CD14-positive monocyte (primary cell): Measurements from ENCODE around the gene PTPRO. TPM values are rescaled to one million over a fixed set of nuclear protein-coding genes. Genes with fewer than 3 reads are reported as not detected.

ENCODE experiments used
- DNase-seq, 3 donors: peaks; one replicate each; pipeline ENCODE4 v3.0.0-alpha.2; 2011 to 2022
- H2AFZ ChIP-seq: 2 replicates; pipeline ENCODE4 v1.6.0; 2012; ENCODE audit warnings: mild to moderate bottlenecking, low read depth, low read length, inconsistent platforms; ENCODE audit not compliant: insufficient read depth, poor library complexity, severe bottlenecking
- H3K27ac ChIP-seq, 2 donors: 1 replicate in 1 of 2; 2 replicates in 1 of 2; pipeline ENCODE4 v1.5.1; 2012 to 2013; ENCODE audit warnings: low read length in 2 of 2, control low read depth in 1 of 2, inconsistent platforms in 1 of 2, low read depth in 1 of 2, mild to moderate bottlenecking in 1 of 2
- H3K27me3 ChIP-seq, 2 donors: one replicate each; pipeline versions ENCODE4 v1.6.0 to v1.6.1; 2011 to 2013; ENCODE audit warnings: low read length in 2 of 2; ENCODE audit not compliant: control insufficient read depth in 2 of 2, insufficient read depth in 2 of 2
- H3K36me3 ChIP-seq, 2 donors: replicated peaks in 1 of 2; 1 replicate in 1 of 2; 2 replicates in 1 of 2; pipeline versions ENCODE4 v1.5.1 to v1.6.1; 2012 to 2013; ENCODE audit warnings: low read length in 2 of 2, control low read depth in 1 of 2, inconsistent platforms in 1 of 2, mild to moderate bottlenecking in 1 of 2; ENCODE audit not compliant: insufficient read depth in 2 of 2, control insufficient read depth in 1 of 2
- H3K4me1 ChIP-seq, 2 donors: 1 replicate in 1 of 2; 2 replicates in 1 of 2; pipeline versions ENCODE4 v1.5.1 to v1.6.1; 2012 to 2013; ENCODE audit warnings: low read length in 2 of 2, control low read depth in 1 of 2, inconsistent platforms in 1 of 2, mild to moderate bottlenecking in 1 of 2, moderate library complexity in 1 of 2; ENCODE audit not compliant: insufficient read depth in 2 of 2, control insufficient read depth in 1 of 2
- H3K4me2 ChIP-seq: replicated peaks from 2 replicates; pipeline ENCODE3; 2012; ENCODE audit warnings: low read length, moderate library complexity, mild to moderate bottlenecking; ENCODE audit not compliant: poor library complexity, severe bottlenecking; ENCODE audit errors: extremely low read depth
- H3K4me3 ChIP-seq, 3 experiments: fragments of 200-600 bp in 1 of 3; sonication (generic) in 1 of 3; replicated peaks in 1 of 3; 1 replicate in 2 of 3; 2 replicates in 1 of 3; pipeline ENCODE4 v1.5.1; 2011 to 2013; ENCODE audit warnings: low read length in 3 of 3, mild to moderate bottlenecking in 3 of 3, control low read depth in 2 of 3, low read depth in 2 of 3, inconsistent platforms in 1 of 3, moderate library complexity in 1 of 3
- H3K79me2 ChIP-seq: 2 replicates; pipeline ENCODE4 v1.6.0; 2012; ENCODE audit warnings: mild to moderate bottlenecking, control low read depth, inconsistent platforms, low read length, moderate library complexity; ENCODE audit not compliant: insufficient read depth
- H3K9ac ChIP-seq: 2 replicates; pipeline ENCODE4 v1.6.0; 2017; ENCODE audit warnings: low read length, mild to moderate bottlenecking; ENCODE audit not compliant: insufficient read depth, poor library complexity, severe bottlenecking
- H3K9me3 ChIP-seq, 2 donors: replicated peaks in 1 of 2; 1 replicate in 1 of 2; 2 replicates in 1 of 2; pipeline versions ENCODE4 v1.5.1 to v1.6.1; 2012 to 2013; ENCODE audit warnings: low read length in 2 of 2, control low read depth in 1 of 2; ENCODE audit not compliant: control insufficient read depth in 1 of 2, insufficient read depth in 1 of 2
- H4K20me1 ChIP-seq: 2 replicates; pipeline ENCODE4 v1.6.0; 2012; ENCODE audit warnings: mild to moderate bottlenecking, low read length, control low read depth, moderate library complexity; ENCODE audit not compliant: insufficient read depth
- H3K27ac Mint-ChIP-seq, 7 donors: one replicate each; pipeline ENCODE4 v1.8.0; 2020; ENCODE audit warnings: mild to moderate bottlenecking in 7 of 7, mixed read lengths in 7 of 7, moderate library complexity in 6 of 7, inconsistent platforms in 2 of 7
- H3K27me3 Mint-ChIP-seq, 3 donors: one replicate each; pipeline ENCODE4 v1.8.0; 2021 to 2022; ENCODE audit warnings: low read depth in 3 of 3, mild to moderate bottlenecking in 3 of 3, mixed read lengths in 3 of 3, moderate library complexity in 3 of 3, inconsistent platforms in 1 of 3
- H3K36me3 Mint-ChIP-seq, 2 donors: one replicate each; pipeline ENCODE4 v1.8.0; 2020; ENCODE audit warnings: mixed read lengths in 2 of 2, inconsistent platforms in 1 of 2, mild to moderate bottlenecking in 1 of 2
- H3K4me1 Mint-ChIP-seq: one replicate; pipeline ENCODE4 v1.8.0; 2020; ENCODE audit warnings: mild to moderate bottlenecking, mixed read lengths
- H3K4me3 Mint-ChIP-seq, 2 donors: one replicate each; pipeline ENCODE4 v1.8.0; 2020; ENCODE audit warnings: mild to moderate bottlenecking in 2 of 2, mixed read lengths in 2 of 2, moderate library complexity in 1 of 2
- H3K9me3 Mint-ChIP-seq, 7 donors: one replicate each; pipeline ENCODE4 v1.8.0; 2020 to 2022; ENCODE audit warnings: mixed read lengths in 7 of 7, mild to moderate bottlenecking in 6 of 7, moderate library complexity in 6 of 7, inconsistent platforms in 2 of 7
- WGBS: methylation state at CpG from one replicate; pipeline ENCODE4 v1.1.5; 2013; ENCODE audit warnings: missing lambda C conversion rate; ENCODE audit not compliant: insufficient coverage; 5-methylcytosine and 5-hydroxymethylcytosine counted together
- intact Hi-C, 2 donors: fragments of 100-400 bp; cut with micrococcal nuclease; formaldehyde crosslinking; loops; one replicate each; pipeline versions ENCODE4 v1.15.0 to v1.15.1; 2023
- polyA plus RNA-seq, 3 donors: library from polyadenylated mRNA; depleted of rRNA in 1 of 3; unstranded in 2 of 3; stranded (reverse) in 1 of 3; fragments of 300-500 nt in 2 of 3; fragments of >200 nt in 1 of 3; fragmentation: Illumina TruSeq in 2 of 3; gene quantifications; 1 replicate in 2 of 3; 2 replicates in 1 of 3; pipeline ENCODE4 v1.2.3, GENCODE V29; 2012 to 2021
- TF ChIP-seq, protein P1 (sequence below): fragments of 200-600 bp; IDR thresholded peaks from one replicate; pipeline ENCODE4 v1.8.0; 2022; ENCODE audit warnings: antibody characterized with exemption, mild to moderate bottlenecking

The PTPRO gene
- polyA plus RNA-seq, 3 donors = 3.1 to 12.0 (median 4.7) TPM

DNA sequence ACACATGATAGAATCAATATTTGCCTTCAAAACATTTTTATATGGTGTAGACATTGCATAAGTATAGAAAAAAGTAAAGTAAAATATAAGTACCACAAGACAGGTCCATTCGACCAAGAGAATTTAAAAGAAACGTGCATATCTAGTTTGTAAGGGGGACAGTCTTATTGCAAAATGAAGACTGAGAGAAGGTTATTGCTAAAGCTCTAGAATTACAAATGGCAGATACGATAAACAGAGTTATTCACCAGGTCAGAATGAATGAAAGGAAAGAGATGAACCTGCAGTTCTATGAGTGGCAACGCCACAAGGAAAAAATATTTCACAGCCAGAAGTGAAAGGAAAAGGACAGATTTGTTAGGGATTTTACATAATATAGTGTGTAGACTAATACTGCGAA, 224.8 kb downstream of the PTPRO start:
- H3K27ac ChIP-seq = peak overlapping the region in 1 of 2 donors; percentile 94
- no peak for DNase-seq
- no peak overlapping the region for H2AFZ ChIP-seq
- no peaks in the 10 kb centered on the region for H3K27me3 ChIP-seq
- no peaks in the 10 kb centered on the region for H4K20me1 ChIP-seq
- Mint-ChIP-seq H3K27ac (peak overlapping the region; percentile 80 to 94 (median 91)), H3K27me3 (peaks cover 0 to 3% (median 0%) of the 10 kb centered on the region in 3 donors), H3K9me3 (no peaks in the 10 kb centered on the region), H3K4me1 (peaks cover 43% of the 10 kb centered on the region), H3K4me3 (peak overlapping the region; percentile 47 to 83), H3K36me3 (peaks cover 20 to 27% of the 10 kb centered on the region in 2 donors)
- no CpG with 5 or more reads among the region's 5 CpGs for WGBS
- peaks cover 39 to 52% of the 10 kb centered on the region in 2 donors for H3K4me1 ChIP-seq
- H3K4me2 ChIP-seq = peak overlapping the region; percentile 80
- peaks cover 22% of the 10 kb centered on the region for H3K79me2 ChIP-seq
- TF ChIP-seq, protein P1, sequence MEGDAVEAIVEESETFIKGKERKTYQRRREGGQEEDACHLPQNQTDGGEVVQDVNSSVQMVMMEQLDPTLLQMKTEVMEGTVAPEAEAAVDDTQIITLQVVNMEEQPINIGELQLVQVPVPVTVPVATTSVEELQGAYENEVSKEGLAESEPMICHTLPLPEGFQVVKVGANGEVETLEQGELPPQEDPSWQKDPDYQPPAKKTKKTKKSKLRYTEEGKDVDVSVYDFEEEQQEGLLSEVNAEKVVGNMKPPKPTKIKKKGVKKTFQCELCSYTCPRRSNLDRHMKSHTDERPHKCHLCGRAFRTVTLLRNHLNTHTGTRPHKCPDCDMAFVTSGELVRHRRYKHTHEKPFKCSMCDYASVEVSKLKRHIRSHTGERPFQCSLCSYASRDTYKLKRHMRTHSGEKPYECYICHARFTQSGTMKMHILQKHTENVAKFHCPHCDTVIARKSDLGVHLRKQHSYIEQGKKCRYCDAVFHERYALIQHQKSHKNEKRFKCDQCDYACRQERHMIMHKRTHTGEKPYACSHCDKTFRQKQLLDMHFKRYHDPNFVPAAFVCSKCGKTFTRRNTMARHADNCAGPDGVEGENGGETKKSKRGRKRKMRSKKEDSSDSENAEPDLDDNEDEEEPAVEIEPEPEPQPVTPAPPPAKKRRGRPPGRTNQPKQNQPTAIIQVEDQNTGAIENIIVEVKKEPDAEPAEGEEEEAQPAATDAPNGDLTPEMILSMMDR = no peak
- no peak overlapping the region for H3K9ac ChIP-seq
- peak overlapping the region; percentile 45 to 74 (median 70) for H3K4me3 ChIP-seq
- no peaks in the 10 kb centered on the region for H3K9me3 ChIP-seq
- intact Hi-C loops = no loop called here
- peaks cover 6 to 27% of the 10 kb centered on the region in 2 donors for H3K36me3 ChIP-seq

DNA sequence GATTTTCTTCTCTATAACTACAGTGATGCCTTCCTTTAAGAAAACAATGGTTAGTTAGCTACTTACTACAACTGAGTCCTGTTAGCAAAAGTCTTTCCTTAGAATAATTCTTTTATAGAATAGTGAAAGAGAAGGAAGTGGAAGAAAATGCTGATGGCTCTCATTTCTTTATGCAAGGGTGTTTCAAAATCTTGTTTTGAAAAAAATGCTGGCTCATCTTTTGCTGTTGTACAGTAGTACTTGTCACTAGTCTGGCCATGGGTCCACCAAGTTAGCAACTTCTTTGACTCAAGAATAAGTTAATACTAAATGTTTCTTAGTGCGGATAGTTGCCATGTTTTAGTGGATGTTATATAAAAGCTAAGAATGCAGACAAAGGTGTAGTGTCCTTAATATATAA, 225.4 kb downstream of the PTPRO start:
- Histone ChIP-seq H3K9ac (no peak overlapping the region), H3K27ac (peak overlapping the region in 1 of 2 donors; percentile 94), H3K36me3 (peaks cover 8 to 32% of the 10 kb centered on the region in 2 donors), H3K9me3 (no peaks in the 10 kb centered on the region), H3K79me2 (peaks cover 22% of the 10 kb centered on the region), H3K4me3 (peak overlapping the region; percentile 45 to 74 (median 70)), H3K4me2 (peak overlapping the region; percentile 80), H4K20me1 (no peaks in the 10 kb centered on the region), H2AFZ (no peak overlapping the region), H3K27me3 (no peaks in the 10 kb centered on the region), H3K4me1 (peaks cover 39 to 52% of the 10 kb centered on the region in 2 donors)
- peak overlapping the region; percentile 47 to 83 for H3K4me3 Mint-ChIP-seq
- WGBS = no CpG with 5 or more reads among the region's 1 CpG
- H3K9me3 Mint-ChIP-seq = no peaks in the 10 kb centered on the region
- DNase-seq = peak in 2 of 3 donors; percentile 53 to 73
- TF ChIP-seq, protein P1 = no peak
- intact Hi-C loops = no loop called here
- peaks cover 26 to 32% of the 10 kb centered on the region in 2 donors for H3K36me3 Mint-ChIP-seq
- peak overlapping the region; percentile 80 to 94 (median 91) for H3K27ac Mint-ChIP-seq
- peaks cover 43% of the 10 kb centered on the region for H3K4me1 Mint-ChIP-seq
- H3K27me3 Mint-ChIP-seq = peaks cover 0 to 3% (median 0%) of the 10 kb centered on the region in 3 donors
